GM12801 (cell line): ENCODE measurements around the gene CDC42EP2.

Experiments
- TF ChIP-seq, protein P1 (sequence below): IDR thresholded peaks from one replicate; pipeline ENCODE4 v1.5.1; 2011; ENCODE audit warnings: control low read depth; ENCODE audit not compliant: insufficient read length; ENCODE audit errors: extremely low read depth

Gene CDC42EP2, protein sequence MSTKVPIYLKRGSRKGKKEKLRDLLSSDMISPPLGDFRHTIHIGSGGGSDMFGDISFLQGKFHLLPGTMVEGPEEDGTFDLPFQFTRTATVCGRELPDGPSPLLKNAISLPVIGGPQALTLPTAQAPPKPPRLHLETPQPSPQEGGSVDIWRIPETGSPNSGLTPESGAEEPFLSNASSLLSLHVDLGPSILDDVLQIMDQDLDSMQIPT

GRCh38 chr11:65314501-65315203 lies at the start of gene CDC42EP2:
CDC42EP2 (plus strand) TSS chr11:65314866; CDS start chr11:65320899, 6,033 bp downstream.
- TF ChIP-seq, protein P1, sequence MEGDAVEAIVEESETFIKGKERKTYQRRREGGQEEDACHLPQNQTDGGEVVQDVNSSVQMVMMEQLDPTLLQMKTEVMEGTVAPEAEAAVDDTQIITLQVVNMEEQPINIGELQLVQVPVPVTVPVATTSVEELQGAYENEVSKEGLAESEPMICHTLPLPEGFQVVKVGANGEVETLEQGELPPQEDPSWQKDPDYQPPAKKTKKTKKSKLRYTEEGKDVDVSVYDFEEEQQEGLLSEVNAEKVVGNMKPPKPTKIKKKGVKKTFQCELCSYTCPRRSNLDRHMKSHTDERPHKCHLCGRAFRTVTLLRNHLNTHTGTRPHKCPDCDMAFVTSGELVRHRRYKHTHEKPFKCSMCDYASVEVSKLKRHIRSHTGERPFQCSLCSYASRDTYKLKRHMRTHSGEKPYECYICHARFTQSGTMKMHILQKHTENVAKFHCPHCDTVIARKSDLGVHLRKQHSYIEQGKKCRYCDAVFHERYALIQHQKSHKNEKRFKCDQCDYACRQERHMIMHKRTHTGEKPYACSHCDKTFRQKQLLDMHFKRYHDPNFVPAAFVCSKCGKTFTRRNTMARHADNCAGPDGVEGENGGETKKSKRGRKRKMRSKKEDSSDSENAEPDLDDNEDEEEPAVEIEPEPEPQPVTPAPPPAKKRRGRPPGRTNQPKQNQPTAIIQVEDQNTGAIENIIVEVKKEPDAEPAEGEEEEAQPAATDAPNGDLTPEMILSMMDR = no peak

DNA sequence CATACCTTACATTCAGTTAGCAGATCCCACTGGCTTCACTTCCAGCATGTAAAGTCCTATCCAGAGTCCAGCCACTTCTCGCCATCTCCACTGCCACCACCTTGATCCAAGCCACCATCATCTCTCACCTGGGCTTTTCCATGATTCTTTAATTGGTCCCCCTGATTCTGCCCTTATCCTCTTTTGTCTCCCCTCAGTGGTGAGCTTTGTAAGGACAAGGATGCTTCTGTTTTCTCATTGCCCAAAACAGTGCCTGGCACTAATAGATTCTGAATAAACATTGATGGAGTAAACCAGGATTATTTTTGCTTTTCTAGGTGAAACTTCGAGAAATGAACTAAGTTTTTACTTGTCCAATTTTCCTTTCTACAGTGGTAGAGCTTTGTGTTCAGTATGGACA lies 48.5 kb upstream of the CDC42EP2 start:
- TF ChIP-seq, protein P1 = no peak

GRCh38 chr11:65274735-65275682 lies 39.7 kb upstream of the CDC42EP2 start:
- TF ChIP-seq, protein P1 = no peak

DNA sequence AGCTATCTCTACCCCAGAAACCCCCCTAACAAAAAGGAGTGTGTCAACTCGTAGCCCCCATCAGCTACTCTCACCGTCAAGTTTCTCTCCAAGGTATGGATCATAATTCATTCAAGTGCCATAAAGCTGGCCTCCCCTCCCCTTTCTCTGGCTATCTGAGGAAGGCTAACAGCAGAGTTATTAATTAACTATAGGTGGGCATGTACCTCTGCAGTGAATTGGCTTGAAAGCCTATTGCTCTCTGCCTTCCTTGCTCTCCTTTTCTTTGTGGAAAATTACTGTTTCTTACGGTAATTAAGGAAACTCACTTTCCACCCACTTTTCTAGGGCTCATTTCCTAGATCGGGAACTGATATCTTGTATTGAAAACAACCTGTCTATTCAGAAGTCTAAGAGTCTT lies 38.8 kb upstream of the CDC42EP2 start:
- TF ChIP-seq, protein P1 = no peak

DNA sequence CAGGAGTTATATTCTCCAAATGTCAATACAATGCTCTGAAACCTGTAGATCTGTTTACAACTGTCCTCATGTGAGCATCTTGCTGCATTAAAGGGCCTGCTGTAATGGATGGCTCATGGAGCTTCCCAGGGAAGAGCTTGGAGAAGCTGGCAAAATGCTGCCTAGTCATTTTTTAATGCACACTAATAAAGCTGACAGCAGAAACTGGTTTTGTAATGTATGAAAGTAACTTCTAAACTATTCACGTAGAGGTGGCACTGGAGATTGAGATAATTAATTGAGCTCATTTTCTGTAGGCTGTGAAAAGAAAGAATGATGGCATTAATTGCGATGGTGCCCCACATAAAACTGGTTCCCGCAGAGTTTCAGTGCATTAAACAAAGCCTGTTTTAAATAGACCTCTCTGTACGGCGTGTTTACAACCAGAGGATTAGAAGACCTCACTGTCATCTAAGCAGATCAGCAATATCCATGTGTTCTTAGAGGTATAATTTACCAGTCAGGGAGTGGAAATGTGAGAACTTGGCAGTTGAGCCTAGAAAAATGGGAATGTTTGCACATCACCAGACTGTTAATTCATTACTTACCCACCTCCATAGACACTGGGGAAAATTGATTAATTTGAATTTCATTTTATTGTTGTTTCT lies 36.9 kb upstream of the CDC42EP2 start:
- TF ChIP-seq, protein P1 = no peak

GRCh38 chr11:65278356-65278755 lies 36.3 kb upstream of the CDC42EP2 start:
- TF ChIP-seq, protein P1 = no peak
